K562 (cell line): Measurements from ENCODE around the gene RCC2. TPM values are rescaled to one million over a fixed set of nuclear protein-coding genes. Genes with fewer than 3 reads are reported as not detected.
A peak's percentile ranks its signal among the peaks of the same experiment; 100 is the strongest.

ENCODE experiments used
- ATAC-seq: fragments of 200-7000 bp; cut with Tn5 transposase; 3 replicates; pipeline ENCODE4 v1.9.1; 2020; ENCODE audit warnings: moderate library complexity
- BruUV-seq: library from RNA; stranded (reverse); fragments of 400-500 nt; replicated peaks from 2 replicates; lab custom pipeline; 2021; lab: Mats Ljungman, UMichigan
- CTCF ChIA-PET: fragments of 300-600 bp; formaldehyde crosslinking; extraction: SDS; loops from one replicate; lab custom pipeline; 2021; ENCODE audit warnings: low intra/inter-chr PET ratio; lab: Yijun Ruan, JAX
- POLR2A ChIA-PET: fragments of 300-600, 350-650 bp; sonication (Branson Sonifier 250); formaldehyde crosslinking; extraction: SDS; loops from one replicate; lab custom pipeline; 2021; ENCODE audit warnings: antibody characterized with exemption, inconsistent platforms; lab: Yijun Ruan, JAX
- DNase-seq, 4 experiments: peaks; one replicate each; pipeline versions ENCODE4 v3.0.0 to v3.0.0-alpha.2; 2011 to 2018; ENCODE audit warnings: low spot score in 3 of 4, mixed read lengths in 3 of 4; ENCODE audit errors: extremely low read depth in 1 of 4
- FAIRE-seq: peaks from 2 replicates; lab custom pipeline; 2011; peaks lifted over from hg19 to GRCh38; lab: Jason Lieb, UNC
- H2AFZ ChIP-seq: 2 replicates; pipeline ENCODE4 v1.6.0; 2011; ENCODE audit warnings: low read depth, low read length, control low read depth, inconsistent platforms
- H3K27ac ChIP-seq: fragments of 200-600 bp; 3 replicates; pipeline ENCODE4 v1.8.0; 2011; ENCODE audit warnings: low read depth, mild to moderate bottlenecking, control low read depth, inconsistent platforms, low read length, moderate library complexity, mixed read lengths; ENCODE audit errors: extremely low read depth
- H3K27me3 ChIP-seq, 2 experiments: fragments of 300-600 bp in 1 of 2; 2 replicates in 1 of 2; 3 replicates in 1 of 2; pipeline versions ENCODE4 v1.6.0 to v1.8.0; 2011; ENCODE audit warnings: inconsistent platforms in 2 of 2, low read length in 2 of 2, mild to moderate bottlenecking in 1 of 2, mixed read lengths in 1 of 2, moderate library complexity in 1 of 2; ENCODE audit not compliant: control insufficient read depth in 2 of 2, insufficient read depth in 2 of 2
- H3K36me3 ChIP-seq: fragments of 300-600 bp; 3 replicates; pipeline ENCODE4 v1.8.0; 2011; ENCODE audit warnings: mild to moderate bottlenecking, low read length, inconsistent platforms; ENCODE audit not compliant: control insufficient read depth, insufficient read depth
- H3K4me1 ChIP-seq, 2 experiments: fragments of 200-600 bp in 1 of 2; replicated peaks in 1 of 2; 2 replicates in 1 of 2; 3 replicates in 1 of 2; pipeline versions ENCODE4 v1.5.1 to v1.8.0; 2011; ENCODE audit warnings: inconsistent platforms in 2 of 2, low read length in 2 of 2, mild to moderate bottlenecking in 1 of 2, mixed read lengths in 1 of 2, moderate library complexity in 1 of 2; ENCODE audit not compliant: control insufficient read depth in 2 of 2, insufficient read depth in 2 of 2
- H3K4me2 ChIP-seq: 2 replicates; pipeline ENCODE4 v1.6.1; 2011; ENCODE audit warnings: low read length, control low read depth, inconsistent platforms, mixed read lengths; ENCODE audit not compliant: insufficient read depth
- H3K4me3 ChIP-seq: fragments of 200-600 bp; sonication (generic), shearing (Covaris generic); 2 replicates; pipeline ENCODE4 v1.5.1; 2016; ENCODE audit warnings: control low read depth, inconsistent platforms
- H3K79me2 ChIP-seq: fragments of 200-600 bp; 3 replicates; pipeline ENCODE4 v1.8.0; 2011; ENCODE audit warnings: low read length, inconsistent platforms; ENCODE audit not compliant: control insufficient read depth, insufficient read depth
- H3K9ac ChIP-seq, 2 experiments: 2 replicates each; pipeline versions ENCODE4 v1.6.0 to v1.6.1; 2011; ENCODE audit warnings: low read depth in 2 of 2, low read length in 2 of 2, control low read depth in 1 of 2, inconsistent platforms in 1 of 2, mild to moderate bottlenecking in 1 of 2, mixed read lengths in 1 of 2; ENCODE audit not compliant: insufficient read depth in 1 of 2
- H3K9me1 ChIP-seq: one replicate; pipeline ENCODE4 v1.6.0; 2011; ENCODE audit warnings: inconsistent platforms, mild to moderate bottlenecking, low read length, moderate library complexity; ENCODE audit not compliant: control insufficient read depth, insufficient read depth
- H3K9me3 ChIP-seq: replicated peaks from 2 replicates; pipeline ENCODE4 v1.5.1; 2011; ENCODE audit warnings: low read depth, low read length, inconsistent platforms; ENCODE audit not compliant: control insufficient read depth, insufficient read depth
- H4K20me1 ChIP-seq: replicated peaks from 2 replicates; pipeline ENCODE4 v1.6.1; 2011; ENCODE audit warnings: low read length, inconsistent platforms, mixed read lengths; ENCODE audit not compliant: control insufficient read depth, insufficient read depth
- CBFA2T2 ChIP-seq: fragments of 450-650 bp; conservative IDR thresholded peaks from 2 replicates; pipeline ENCODE4 v1.6.1; 2017; ENCODE audit warnings: mild to moderate bottlenecking
- CREB1 ChIP-seq, 2 experiments: sonication (generic) in 1 of 2; formaldehyde crosslinking in 1 of 2; IDR thresholded peaks; 2 replicates each; pipeline versions ENCODE4 v1.6.1 to v1.8.0; 2012 to 2022; ENCODE audit warnings: inconsistent platforms in 1 of 2, mild to moderate bottlenecking in 1 of 2, missing genetic modification reagents in 1 of 2, moderate library complexity in 1 of 2
- EP300 ChIP-seq: IDR thresholded peaks from 2 replicates; pipeline ENCODE4 v1.6.1; 2012; ENCODE audit warnings: low read length, improper control_type of control experiment
- GABPB2 ChIP-seq: fragments of 250-450 bp; sonication (Bioruptor Pico); conservative IDR thresholded peaks from 2 replicates; pipeline ENCODE4 v1.5.1; 2021; ENCODE audit warnings: mild to moderate bottlenecking
- HIVEP1 ChIP-seq: fragments of 250-450 bp; sonication (Bioruptor Pico); IDR thresholded peaks from 2 replicates; pipeline ENCODE4 v1.4.0; 2020; ENCODE audit warnings: mild to moderate bottlenecking
- MAFG ChIP-seq: fragments of 450-650 bp; conservative IDR thresholded peaks from 2 replicates; pipeline ENCODE4 v1.6.1; 2016; ENCODE audit warnings: missing genetic modification characterization, missing compliant biosample characterization
- NFE2 ChIP-seq: IDR thresholded peaks from 2 replicates; pipeline ENCODE4 v1.6.1; 2014; ENCODE audit warnings: antibody characterized with exemption, low read depth
- RBBP5 ChIP-seq: fragments of 200-600 bp; sonication (generic); IDR thresholded peaks from 2 replicates; pipeline ENCODE4 v1.6.1; 2012; ENCODE audit warnings: borderline replicate concordance, mild to moderate bottlenecking, low read length, control low read depth, inconsistent platforms; ENCODE audit not compliant: insufficient read depth, poor library complexity, severe bottlenecking
- RBM17 ChIP-seq: fragments of 200-400 bp; formaldehyde crosslinking; IDR thresholded peaks from 2 replicates; pipeline ENCODE4 v1.6.1; 2017; ENCODE audit warnings: low read depth, mild to moderate bottlenecking, low read length, borderline replicate concordance
- RBM34 ChIP-seq: fragments of 200-400 bp; formaldehyde crosslinking; IDR thresholded peaks from 2 replicates; pipeline ENCODE4 v1.6.1; 2018; ENCODE audit warnings: low read length, borderline replicate concordance; ENCODE audit not compliant: insufficient read depth
- RREB1 ChIP-seq: fragments of 250-450 bp; sonication (Bioruptor Pico); IDR thresholded peaks from 2 replicates; pipeline ENCODE4 v1.4.0; 2020
- ZNF395 ChIP-seq: fragments of 200-800 bp; sonication (Bioruptor generic); IDR thresholded peaks from 2 replicates; pipeline ENCODE4 v1.6.1; 2017; ENCODE audit warnings: missing genetic modification characterization, missing compliant biosample characterization
- ZNF695 ChIP-seq: fragments of 450-650 bp; formaldehyde crosslinking; IDR thresholded peaks from 2 replicates; pipeline ENCODE4 v1.4.0; 2020; ENCODE audit warnings: mild to moderate bottlenecking, moderate library complexity
- WGBS: fragments of 100-300 bp; shearing (Covaris generic); methylation state at CpG from one replicate; pipeline ENCODE4 v1.1.6; 2016; ENCODE audit warnings: low coverage, mixed read lengths; ENCODE audit not compliant: insufficient coverage; ENCODE audit errors: missing lambda C conversion rate; 5-methylcytosine and 5-hydroxymethylcytosine counted together
- in situ Hi-C: fragments of 300-500 bp; cut with MboI; formaldehyde crosslinking; loops from 4 replicates; pipeline ENCODE4 v1.15.0; 2018; ENCODE audit warnings: inconsistent platforms, mixed read lengths
- intact Hi-C: fragments of 100-400 bp; cut with micrococcal nuclease; formaldehyde crosslinking; loops from 2 replicates; pipeline ENCODE4 v1.14.2; 2022
- polyA plus RNA-seq, 8 experiments: library from polyadenylated mRNA; depleted of rRNA in 4 of 8; stranded (reverse) in 5 of 8; unstranded in 3 of 8; fragments of >200 nt; fragmentation: Nextera tagmentation in 2 of 8; fragmentation: Illumina TruSeq in 1 of 8; extraction: Ambion mirVana in 2 of 8; extraction: Trizol in 1 of 8; gene quantifications; 2 replicates each; pipeline versions ENCODE4 v1.2.1 to v1.2.3, GENCODE V29; 2011 to 2014; ENCODE audit warnings: inconsistent platforms in 1 of 8, missing spikeins in 1 of 8
- total RNA-seq, 7 experiments: library from RNA; depleted of rRNA in 6 of 7; stranded (reverse); fragments of >200 nt in 6 of 7; fragmentation: Illumina TruSeq in 2 of 7; extraction: Trizol in 2 of 7; gene quantifications; 2 replicates each; pipeline versions ENCODE4 v1.2.1 to v1.2.3, GENCODE V29; 2011 to 2021; ENCODE audit warnings: low replicate concordance in 1 of 7

RCC2 gene
- total and polyA plus RNA-seq, 9 of the 15 experiments (the other 6 are each of a cell fraction or from before 2014, with no cell fraction given): 31.8 to 292 (median 116) TPM

GRCh38 chr1:17392199-17392740 lies 47.2 kb downstream of the RCC2 start:
- Histone ChIP-seq H3K9me3 (no peaks in the 10 kb centered on the region), H3K4me2 (peak overlapping the region; percentile 16; the same call in 1 of the 2 replicates), H3K4me1 (peaks cover 0 to 6% of the 10 kb centered on the region in 2 experiments; a peak in 4 of 5 replicates), H3K27me3 (peaks cover 63 to 74% of the 10 kb centered on the region in 2 experiments), H3K27ac (no peak overlapping the region), H2AFZ (no peak overlapping the region), H3K9me1 (no peaks in the 10 kb centered on the region), H3K9ac (no peak overlapping the region), H3K79me2 (no peaks in the 10 kb centered on the region), H4K20me1 (peaks cover 11% of the 10 kb centered on the region), H3K4me3 (no peak overlapping the region), H3K36me3 (no peaks in the 10 kb centered on the region)
- DNase-seq (no peak), FAIRE-seq (no peak), ATAC-seq (no peak)
- POLR2A ChIA-PET: interaction anchor here (0.8 to 1.9 kb wide), 3 partner anchors 10 to 36 kb away, joined by 3 to 7 read pairs (median 3); no protein-coding TSS in a partner anchor
- 1% methylated on average over 10 of the region's 10 CpGs for WGBS
- in situ Hi-C loops: no loop called here
- intact Hi-C loops: no loop called here
- CTCF ChIA-PET: no interaction called here
- BruUV-seq: no TSS peak
- TF ChIP-seq EP300 (no peak), ZNF695 (no peak), MAFG (tag) (peak; percentile 67), RBBP5 (no peak), RBM17 (no peak), GABPB2 (CRISPR knock-in tag) (no peak), CBFA2T2 (0 out of 2 replicates have a peak, but pooled peaks have one; percentile 18), CREB1 (IDR thresholded peaks at IDR 0.05) (no peak), CREB1 (CRISPR knock-in tag; IDR thresholded peaks at IDR 0.05) (no peak), ZNF395 (CRISPR knock-in tag) (no peak), RREB1 (no peak), HIVEP1 (CRISPR knock-in tag) (no peak), NFE2 (0 out of 2 replicates have a peak, but pooled peaks have one; percentile 20), RBM34 (no peak)
